ENCODE data around the gene ARHGAP6.
"Not testable (repeated sequence)": the region's sequence is repeated elsewhere in the genome, so short reads cannot be mapped to it uniquely, and the experiment has no call there.

Gene ARHGAP6

GRCh38 chrX:11540532-11541377, 125.0 kb downstream of the ARHGAP6 start:
- in situ Hi-C loops (cut with MboI; ENCODE audit: low pct_unique_long_range_greater_than_20kb, low sequenced_read_pairs), result loop anchor here (25.0 kb wide), 1 partner anchor 222 kb away; the partner anchor contains the start of gene MSL3
- peak; percentile 28 for DNase-seq

- in situ Hi-C loops (cut with MboI; ENCODE audit: low pct_unique_long_range_greater_than_20kb, low sequenced_read_pairs), result loop anchor here (25.0 kb wide), 1 partner anchor 225 kb away; the partner anchor contains the start of gene MSL3
- no peak for DNase-seq
These were observed 128.6 kb downstream of the ARHGAP6 start for GRCh38 chrX:11537141-11537540.

GRCh38 chrX:11535156-11535919, 130.4 kb downstream of the ARHGAP6 start:
- DNase-seq, result no peak
- in situ Hi-C loops (cut with MboI; ENCODE audit: low pct_unique_long_range_greater_than_20kb, low sequenced_read_pairs), result loop anchor here (25.0 kb wide), 1 partner anchor 227 kb away; the partner anchor contains the start of gene MSL3

GRCh38 chrX:11533199-11533651, 132.5 kb downstream of the ARHGAP6 start:
- in situ Hi-C loops (cut with MboI; ENCODE audit: low pct_unique_long_range_greater_than_20kb, low sequenced_read_pairs), result loop anchor here (25.0 kb wide), 1 partner anchor 229 kb away; the partner anchor contains the start of gene MSL3
- DNase-seq, result peak; percentile 82

- no peak for DNase-seq
These were observed 133.2 kb downstream of the ARHGAP6 start for GRCh38 chrX:11532291-11533078.

GRCh38 chrX:11531226-11531625, 134.5 kb downstream of the ARHGAP6 start:
- peak; percentile 3 for DNase-seq
- in situ Hi-C loops (cut with MboI; ENCODE audit: low pct_unique_long_range_greater_than_20kb, low sequenced_read_pairs), result loop anchor here (25.0 kb wide), 1 partner anchor 231 kb away; the partner anchor contains the start of gene MSL3

More at GRCh38 chrX:11532291-11533078, 133.2 kb downstream of the ARHGAP6 start:
- in situ Hi-C loops (cut with MboI; ENCODE audit: low pct_unique_long_range_greater_than_20kb, low sequenced_read_pairs), result loop anchor here (25.0 kb wide), 1 partner anchor 230 kb away; the partner anchor contains the start of gene MSL3

- no peak for DNase-seq
- in situ Hi-C loops (cut with MboI; ENCODE audit: low pct_unique_long_range_greater_than_20kb, low sequenced_read_pairs), result loop anchor here (25.0 kb wide), 1 partner anchor 232 kb away; the partner anchor contains the start of gene MSL3
These were observed 135.1 kb downstream of the ARHGAP6 start for GRCh38 chrX:11530621-11531020.

- DNase-seq, result no peak
- in situ Hi-C loops (cut with MboI; ENCODE audit: low pct_unique_long_range_greater_than_20kb, low sequenced_read_pairs), result loop anchor here (25.0 kb wide), 1 partner anchor 234 kb away; the partner anchor contains the start of gene MSL3
These were observed 137.1 kb downstream of the ARHGAP6 start for GRCh38 chrX:11528623-11529022.

GRCh38 chrX:11525685-11526084, 140.0 kb downstream of the ARHGAP6 start:
- in situ Hi-C loops (cut with MboI; ENCODE audit: low pct_unique_long_range_greater_than_20kb, low sequenced_read_pairs), result loop anchor here (25.0 kb wide), 1 partner anchor 237 kb away; the partner anchor contains the start of gene MSL3
- no peak for DNase-seq

GRCh38 chrX:11519234-11519633, 146.5 kb downstream of the ARHGAP6 start:
- DNase-seq; in situ Hi-C loops (cut with MboI; ENCODE audit: low pct_unique_long_range_greater_than_20kb, low sequenced_read_pairs): not testable (repeated sequence)

- DNase-seq, result no peak
- in situ Hi-C loops (cut with MboI; ENCODE audit: low pct_unique_long_range_greater_than_20kb, low sequenced_read_pairs), result no loop called here
These were observed 155.9 kb downstream of the ARHGAP6 start for GRCh38 chrX:11509786-11510185.

GRCh38 chrX:11504234-11504633, 161.5 kb downstream of the ARHGAP6 start:
- in situ Hi-C loops (cut with MboI; ENCODE audit: low pct_unique_long_range_greater_than_20kb, low sequenced_read_pairs), result no loop called here
- no peak for DNase-seq

- DNase-seq, result no peak
- in situ Hi-C loops (cut with MboI; ENCODE audit: low pct_unique_long_range_greater_than_20kb, low sequenced_read_pairs), result no loop called here
These were observed 166.4 kb downstream of the ARHGAP6 start for GRCh38 chrX:11499076-11500044.

GRCh38 chrX:11491375-11491774, 174.3 kb downstream of the ARHGAP6 start:
- in situ Hi-C loops (cut with MboI; ENCODE audit: low pct_unique_long_range_greater_than_20kb, low sequenced_read_pairs); DNase-seq: not testable (repeated sequence)

- no peak for DNase-seq
- in situ Hi-C loops (cut with MboI; ENCODE audit: low pct_unique_long_range_greater_than_20kb, low sequenced_read_pairs), result no loop called here
These were observed 181.4 kb downstream of the ARHGAP6 start for GRCh38 chrX:11484290-11484689.

- in situ Hi-C loops (cut with MboI; ENCODE audit: low pct_unique_long_range_greater_than_20kb, low sequenced_read_pairs), result no loop called here
These were observed 184.7 kb downstream of the ARHGAP6 start for GRCh38 chrX:11481035-11481434.

GRCh38 chrX:11480626-11481025, 185.1 kb downstream of the ARHGAP6 start:
- in situ Hi-C loops (cut with MboI; ENCODE audit: low pct_unique_long_range_greater_than_20kb, low sequenced_read_pairs), result no loop called here
- DNase-seq, result no peak

More at GRCh38 chrX:11481035-11481434, 184.7 kb downstream of the ARHGAP6 start:
- DNase-seq, result no peak

Data from KBM-7 (cell line).